A549 (cell line): ENCODE results near the gene ADAMTS4. TPM values are rescaled to one million over a fixed set of nuclear protein-coding genes. Genes with fewer than 3 reads are reported as not detected.

Experiments used
- ATAC-seq, 2 experiments: fragments of 200-7000 bp in 1 of 2; fragments of >200 bp in 1 of 2; cut with Nextera tagmentation in 1 of 2; cut with Tn5 transposase in 1 of 2; 3 replicates each; pipeline versions ENCODE4 v1.8.0 to v1.9.1; 2018 to 2020; ENCODE audit warnings: mild to moderate bottlenecking in 1 of 2, moderate library complexity in 1 of 2
- CTCF ChIA-PET: fragments of 300-600 bp; sonication (Branson Sonifier 250); formaldehyde crosslinking; extraction: SDS; loops from one replicate; lab custom pipeline; 2021; ENCODE audit warnings: antibody characterized with exemption, inconsistent platforms; lab: Yijun Ruan, JAX
- POLR2A ChIA-PET: fragments of 350-600 bp; formaldehyde crosslinking; extraction: SDS; loops from one replicate; lab custom pipeline; 2021; ENCODE audit warnings: antibody characterized with exemption, inconsistent platforms; lab: Yijun Ruan, JAX
- DNase-seq, 2 experiments: peaks; one replicate each; pipeline versions ENCODE4 v3.0.0 to v3.0.0-alpha.2; 2011 to 2016; ENCODE audit warnings: low read depth in 1 of 2, low spot score in 1 of 2
- FAIRE-seq: peaks from 2 replicates; lab custom pipeline; 2011; peaks lifted over from hg19 to GRCh38; lab: Jason Lieb, UNC
- H3K27ac ChIP-seq, 2 experiments: fragments of >200 bp; sonication (Bioruptor Twin); formaldehyde crosslinking; 3 replicates each; pipeline ENCODE4 v1.5.1; 2016 to 2017
- H3K4me1 ChIP-seq: fragments of >200 bp; sonication (Bioruptor Twin); formaldehyde crosslinking; 3 replicates; pipeline ENCODE4 v1.6.1; 2016
- H3K4me2 ChIP-seq: fragments of >200 bp; sonication (Bioruptor Twin); formaldehyde crosslinking; 3 replicates; pipeline ENCODE4 v1.6.1; 2016
- H3K4me3 ChIP-seq: fragments of >200 bp; sonication (Bioruptor Twin); formaldehyde crosslinking; 3 replicates; pipeline ENCODE4 v1.5.1; 2016
- H3K9me3 ChIP-seq: fragments of >200 bp; sonication (Bioruptor Twin); formaldehyde crosslinking; 3 replicates; pipeline ENCODE4 v1.6.1; 2016
- BHLHE40 ChIP-seq: IDR thresholded peaks from 2 replicates; pipeline ENCODE4 v1.6.1; 2012; ENCODE audit warnings: low read depth, low read length, inconsistent platforms
- E2F6 ChIP-seq: IDR thresholded peaks from 2 replicates; pipeline ENCODE4 v1.6.1; 2012; ENCODE audit warnings: low read depth, borderline replicate concordance
- EHF ChIP-seq: fragments of 250-450 bp; sonication (Bioruptor Pico); IDR thresholded peaks from 2 replicates; pipeline ENCODE4 v1.5.0; 2020; ENCODE audit warnings: mild to moderate bottlenecking
- EHMT2 ChIP-seq: fragments of 200-600 bp; sonication (generic); IDR thresholded peaks from 2 replicates; pipeline ENCODE4 v1.6.1; 2016; ENCODE audit warnings: antibody characterized with exemption, low read depth, mild to moderate bottlenecking, moderate library complexity
- ELK1 ChIP-seq: fragments of 150-350 bp; IDR thresholded peaks from 2 replicates; pipeline ENCODE4 v1.6.1; 2014; ENCODE audit warnings: low read depth, mild to moderate bottlenecking, low read length
- FOXS1 ChIP-seq: fragments of 250-450 bp; sonication (Bioruptor Pico); IDR thresholded peaks from 2 replicates; pipeline ENCODE4 v1.5.0; 2020; ENCODE audit warnings: mild to moderate bottlenecking, moderate library complexity
- HOXB5 ChIP-seq: fragments of 250-450 bp; sonication (Bioruptor Pico); IDR thresholded peaks from 2 replicates; pipeline ENCODE4 v1.5.0; 2020; ENCODE audit warnings: mild to moderate bottlenecking, moderate library complexity
- JUN ChIP-seq, 2 experiments: fragments of >200 bp; sonication (Bioruptor Twin); formaldehyde crosslinking; IDR thresholded peaks; 2 replicates in 1 of 2; 3 replicates in 1 of 2; pipeline ENCODE4 v1.6.1; 2016 to 2017
- KDM1A ChIP-seq: fragments of 200-600 bp; sonication (generic); IDR thresholded peaks from 2 replicates; pipeline ENCODE4 v1.6.1; 2016; ENCODE audit warnings: low read depth, mild to moderate bottlenecking
- KDM5A ChIP-seq: fragments of 200-600 bp; sonication (generic); IDR thresholded peaks from 2 replicates; pipeline ENCODE4 v1.6.1; 2016; ENCODE audit warnings: antibody characterized with exemption, mild to moderate bottlenecking
- MAFK ChIP-seq: fragments of 450-650 bp; IDR thresholded peaks from 2 replicates; pipeline ENCODE4 v1.6.1; 2014; ENCODE audit not compliant: partially characterized antibody
- MAZ ChIP-seq: fragments of 150-350 bp; IDR thresholded peaks from 2 replicates; pipeline ENCODE4 v1.6.1; 2014; ENCODE audit warnings: antibody characterized with exemption, low read depth, low read length, borderline replicate concordance
- MYC ChIP-seq: IDR thresholded peaks from 2 replicates; pipeline ENCODE4 v1.6.1; 2012; ENCODE audit warnings: mild to moderate bottlenecking, inconsistent platforms, low read length, improper control_type of control experiment, borderline replicate concordance
- NPAS2 ChIP-seq: fragments of 250-450 bp; sonication (Bioruptor Pico); IDR thresholded peaks from 2 replicates; pipeline ENCODE4 v1.8.0; 2022; ENCODE audit warnings: mild to moderate bottlenecking, moderate library complexity, borderline replicate concordance
- NR3C1 ChIP-seq: fragments of >200 bp; sonication (Bioruptor Twin); formaldehyde crosslinking; IDR thresholded peaks from 3 replicates; pipeline ENCODE4 v1.6.1; 2017
- PHF8 ChIP-seq: fragments of 200-600 bp; sonication (generic); IDR thresholded peaks from 2 replicates; pipeline ENCODE4 v1.6.1; 2016; ENCODE audit warnings: low read depth, mild to moderate bottlenecking, antibody characterized with exemption, moderate library complexity, borderline replicate concordance
- POLR2A ChIP-seq: IDR thresholded peaks from 2 replicates; pipeline ENCODE4 v1.6.1; 2012; ENCODE audit warnings: mild to moderate bottlenecking, low read length
- REST ChIP-seq: fragments of 200-600 bp; sonication (generic); IDR thresholded peaks from 2 replicates; pipeline ENCODE4 v1.6.1; 2016; ENCODE audit warnings: antibody characterized with exemption, mild to moderate bottlenecking, moderate library complexity
- RNF2 ChIP-seq: fragments of 200-600 bp; sonication (generic); IDR thresholded peaks from 2 replicates; pipeline ENCODE4 v1.6.1; 2016; ENCODE audit warnings: low read depth, mild to moderate bottlenecking, antibody characterized with exemption, moderate library complexity, borderline replicate concordance
- SMC3 ChIP-seq: fragments of >200 bp; sonication (Bioruptor Twin); formaldehyde crosslinking; IDR thresholded peaks from 3 replicates; pipeline ENCODE4 v1.6.1; 2018; ENCODE audit warnings: inconsistent platforms
- TFCP2L1 ChIP-seq: fragments of 250-450 bp; sonication (Bioruptor Pico); IDR thresholded peaks from 2 replicates; pipeline ENCODE4 v1.5.0; 2021; ENCODE audit warnings: mild to moderate bottlenecking
- ZC3H11A ChIP-seq: fragments of 450-650 bp; IDR thresholded peaks from 2 replicates; pipeline ENCODE4 v1.6.1; 2014; ENCODE audit warnings: antibody characterized with exemption, mild to moderate bottlenecking
- ZNF302 ChIP-seq: fragments of 250-450 bp; sonication (Bioruptor Pico); IDR thresholded peaks from 2 replicates; pipeline ENCODE4 v1.9.0; 2021; ENCODE audit warnings: inconsistent platforms, mild to moderate bottlenecking, moderate library complexity
- WGBS: methylation state at CpG from one replicate; pipeline ENCODE4 v1.1.6; 2017; ENCODE audit errors: missing lambda C conversion rate; 5-methylcytosine and 5-hydroxymethylcytosine counted together
- polyA plus RNA-seq, 4 experiments: library from polyadenylated mRNA; depleted of rRNA in 3 of 4; stranded (reverse); fragments of >200 nt; fragmentation: RNase III in 1 of 4; extraction: RNeasy Plus Mini Kit Qiagen cat#74134 plus additional on column Dnase treatment in 1 of 4; gene quantifications; 2 replicates in 3 of 4; 3 replicates in 1 of 4; pipeline ENCODE4 v1.2.3, GENCODE V29; 2011 to 2017
- TF ChIP-seq, protein P1 (sequence below): fragments of >200 bp; sonication (Bioruptor Twin); formaldehyde crosslinking; IDR thresholded peaks from 3 replicates; pipeline ENCODE4 v1.6.1; 2016
- TF ChIP-seq, protein P2 (sequence below): IDR thresholded peaks from 2 replicates; pipeline ENCODE4 v1.6.1; 2012

The ADAMTS4 gene
- polyA plus RNA-seq, 2 of the 4 experiments (the other 2 are of a cell fraction), result not detected

GRCh38 chr1:161177112-161177935 lies 21.5 kb downstream of the ADAMTS4 start, which contains the start of gene B4GALT3:
Gene B4GALT3, minus strand, starts transcription at chr1:161177507. Its CDS starts 1,447 bp downstream, at chr1:161176060.
- Histone ChIP-seq H3K9me3 (no peaks in the 10 kb centered on the region), H3K4me3 (peak within 1 kb of the TSS; percentile 63), H3K4me2 (peak within 1 kb of the TSS; percentile 93), H3K27ac (peak within 1 kb of the TSS; percentile 83 to 91), H3K4me1 (peaks cover 16% of the 10 kb centered on the region)
- DNase-seq (peak; percentile 81 to 93), ATAC-seq (peak; percentile 91 to 96), FAIRE-seq (no peak)
- peak; percentile 97 for TF ChIP-seq MYC
- TF ChIP-seq, protein P1, sequence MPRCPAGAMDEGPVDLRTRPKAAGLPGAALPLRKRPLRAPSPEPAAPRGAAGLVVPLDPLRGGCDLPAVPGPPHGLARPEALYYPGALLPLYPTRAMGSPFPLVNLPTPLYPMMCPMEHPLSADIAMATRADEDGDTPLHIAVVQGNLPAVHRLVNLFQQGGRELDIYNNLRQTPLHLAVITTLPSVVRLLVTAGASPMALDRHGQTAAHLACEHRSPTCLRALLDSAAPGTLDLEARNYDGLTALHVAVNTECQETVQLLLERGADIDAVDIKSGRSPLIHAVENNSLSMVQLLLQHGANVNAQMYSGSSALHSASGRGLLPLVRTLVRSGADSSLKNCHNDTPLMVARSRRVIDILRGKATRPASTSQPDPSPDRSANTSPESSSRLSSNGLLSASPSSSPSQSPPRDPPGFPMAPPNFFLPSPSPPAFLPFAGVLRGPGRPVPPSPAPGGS, result peak; percentile 74; the same call in 2 of the 3 replicates
- peak; percentile 15; the same call in 1 of the 2 replicates for TF ChIP-seq TFCP2L1 (CRISPR knock-in tag)
- peak; percentile 98 for TF ChIP-seq POLR2A
- TF ChIP-seq ELK1, result no peak
- TF ChIP-seq JUN (IDR thresholded peaks at IDR 0.05), result peak; percentile 72 to 81; a peak in 4 of 5 replicates
- no peak for TF ChIP-seq MAZ
- 0 out of 2 replicates have a peak, but pooled peaks have one; percentile 46 for TF ChIP-seq HOXB5 (CRISPR knock-in tag)
- TF ChIP-seq, protein P2, sequence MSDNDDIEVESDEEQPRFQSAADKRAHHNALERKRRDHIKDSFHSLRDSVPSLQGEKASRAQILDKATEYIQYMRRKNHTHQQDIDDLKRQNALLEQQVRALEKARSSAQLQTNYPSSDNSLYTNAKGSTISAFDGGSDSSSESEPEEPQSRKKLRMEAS, result peak; percentile 97
- 0 out of 2 replicates have a peak, but pooled peaks have one; percentile 44 for TF ChIP-seq KDM5A
- TF ChIP-seq REST, result no peak
- TF ChIP-seq EHF (CRISPR knock-in tag), result 0 out of 2 replicates have a peak, but pooled peaks have one; percentile 40
- peak; percentile 87 for TF ChIP-seq PHF8
- TF ChIP-seq E2F6, result peak; percentile 82
- WGBS, result 15% methylated on average over 29 of the region's 50 CpGs
- POLR2A ChIA-PET, result interaction anchor here (0.8 to 2.2 kb wide), 6 partner anchors 10 to 48 kb away, joined by 3 to 25 read pairs (median 4); partner anchors contain the start of genes DEDD, PPOX, TOMM40L and UFC1
- CTCF ChIA-PET, result interaction anchor here (0.6 to 2.1 kb wide), 4 partner anchors 14 to 205 kb away, joined by 3 to 6 read pairs (median 4); no protein-coding TSS in a partner anchor

GRCh38 chr1:161176468-161177111 lies 22.3 kb downstream of the ADAMTS4 start:
- 27% methylated on average over 12 of the region's 17 CpGs for WGBS
- CTCF ChIA-PET, result interaction anchor here (0.6 to 2.2 kb wide), 7 partner anchors 9 to 206 kb away, joined by 3 to 16 read pairs (median 4); partner anchors contain the start of gene PPOX
- Histone ChIP-seq H3K9me3 (no peaks in the 10 kb centered on the region), H3K27ac (peak overlapping the region; percentile 83 to 91), H3K4me1 (peaks cover 11% of the 10 kb centered on the region; the same call in 2 of the 3 replicates), H3K4me3 (peak overlapping the region; percentile 63), H3K4me2 (peak overlapping the region; percentile 93)
- POLR2A ChIA-PET, result interaction anchor here (0.8 to 2.2 kb wide), 6 partner anchors 10 to 49 kb away, joined by 3 to 25 read pairs (median 4); partner anchors contain the start of genes DEDD, PPOX, TOMM40L and UFC1
- FAIRE-seq, result no peak
- ATAC-seq, result peak; percentile 27 to 41; a peak in 4 of 6 replicates
- no peak for DNase-seq
- no peak for TF ChIP-seq HOXB5 (CRISPR knock-in tag)
- TF ChIP-seq RNF2, result no peak
- no peak for TF ChIP-seq ZC3H11A
- no peak for TF ChIP-seq SMC3
- TF ChIP-seq PHF8, result no peak
- no peak for TF ChIP-seq KDM1A
- TF ChIP-seq MAFK, result no peak
- TF ChIP-seq FOXS1 (CRISPR knock-in tag), result no peak
- TF ChIP-seq, protein P1, result no peak
- TF ChIP-seq EHMT2, result no peak
- TF ChIP-seq JUN (IDR thresholded peaks at IDR 0.05), result no peak
- TF ChIP-seq POLR2A, result no peak
- TF ChIP-seq ZNF302 (CRISPR knock-in tag), result no peak
- no peak for TF ChIP-seq NR3C1
- TF ChIP-seq BHLHE40, result no peak
- TF ChIP-seq NPAS2 (CRISPR knock-in tag), result no peak
